Panc1 (cell line): ENCODE results near the gene ZIC4. TPM values are rescaled to one million over a fixed set of nuclear protein-coding genes. Genes with fewer than 3 reads are reported as not detected.

Experiments
- ATAC-seq: fragments of 200-7000 bp; cut with Tn5 transposase; 2 replicates; pipeline ENCODE4 v1.9.1; 2020; ENCODE audit warnings: mild to moderate bottlenecking, moderate library complexity
- Bru-seq: library from RNA; stranded (reverse); fragments of 400-500 nt; gene quantifications from one replicate; lab custom pipeline; 2021; lab: Mats Ljungman, UMichigan
- BruChase-seq, 2 experiments: library from RNA; stranded (reverse); fragments of 400-500 nt; gene quantifications; one replicate each; lab custom pipeline; 2021; lab: Mats Ljungman, UMichigan
- BruUV-seq: library from RNA; stranded (reverse); fragments of 400-500 nt; replicated peaks from 2 replicates; lab custom pipeline; 2021; lab: Mats Ljungman, UMichigan
- CTCF ChIA-PET: fragments of 300-600 bp; sonication (Branson Sonifier 250); formaldehyde crosslinking; loops from one replicate; lab custom pipeline; 2022; ENCODE audit warnings: antibody characterized with exemption; lab: Charles Lee
- POLR2A ChIA-PET: fragments of 300-600 bp; sonication (Branson Sonifier 250); formaldehyde crosslinking; loops from one replicate; lab custom pipeline; 2022; ENCODE audit warnings: antibody characterized with exemption; lab: Charles Lee
- DNase-seq: peaks from one replicate; pipeline ENCODE4 v3.0.0-alpha.2; 2010; ENCODE audit warnings: low read depth, low spot score
- H3K27ac ChIP-seq: 2 replicates; pipeline ENCODE4 v1.5.1; 2011; ENCODE audit warnings: mild to moderate bottlenecking, low read length, inconsistent platforms
- H3K27me3 ChIP-seq: fragments of 200-500 bp; sonication (Bioruptor generic); 2 replicates; pipeline ENCODE4 v1.6.0; 2014; ENCODE audit warnings: low read length, inconsistent platforms; ENCODE audit not compliant: control insufficient read depth, insufficient read depth
- H3K36me3 ChIP-seq: fragments of 200-500 bp; sonication (Bioruptor generic); 2 replicates; pipeline ENCODE4 v1.5.1; 2014; ENCODE audit warnings: inconsistent platforms, mild to moderate bottlenecking, low read length, moderate library complexity; ENCODE audit not compliant: control insufficient read depth, insufficient read depth
- H3K4me1 ChIP-seq: 2 replicates; pipeline ENCODE4 v1.5.1; 2011; ENCODE audit warnings: inconsistent platforms, mild to moderate bottlenecking, low read length, moderate library complexity; ENCODE audit not compliant: control insufficient read depth, insufficient read depth
- H3K4me3 ChIP-seq, 2 experiments: 2 replicates each; pipeline ENCODE4 v1.5.1; 2011 to 2012; ENCODE audit warnings: low read depth in 2 of 2, low read length in 2 of 2, mild to moderate bottlenecking in 2 of 2, inconsistent platforms in 1 of 2, moderate library complexity in 1 of 2
- H3K9me3 ChIP-seq: fragments of 200-500 bp; sonication (Bioruptor generic); 2 replicates; pipeline ENCODE4 v1.5.1; 2014; ENCODE audit warnings: low read depth, mild to moderate bottlenecking, inconsistent platforms, low read length, moderate library complexity; ENCODE audit not compliant: control insufficient read depth, insufficient read depth
- POLR2AphosphoS5 ChIP-seq: IDR thresholded peaks from 2 replicates; pipeline ENCODE4 v1.6.1; 2012; ENCODE audit warnings: mild to moderate bottlenecking, low read depth, low read length, moderate library complexity
- SIN3A ChIP-seq: IDR thresholded peaks from 2 replicates; pipeline ENCODE4 v1.6.1; 2012; ENCODE audit warnings: low read depth, mild to moderate bottlenecking, low read length, moderate library complexity, borderline replicate concordance; ENCODE audit not compliant: insufficient read depth
- TCF7L2 ChIP-seq: IDR thresholded peaks from 2 replicates; pipeline ENCODE4 v1.6.1; 2011; ENCODE audit warnings: mild to moderate bottlenecking, low read depth, low read length, inconsistent platforms
- in situ Hi-C: cut with HindIII; loops from 2 replicates; pipeline ENCODE4 v1.10.0; 2016; ENCODE audit warnings: low sequenced_read_pairs, low pct_unique_long_range_greater_than_20kb
- intact Hi-C: fragments of 100-400 bp; cut with micrococcal nuclease; formaldehyde crosslinking; loops from one replicate; pipeline ENCODE4 v1.10.0; 2022; ENCODE audit not compliant: unreplicated experiment
- long read RNA-seq: library from polyadenylated mRNA; unstranded; transcript quantifications from one replicate; pipeline ENCODE4 v2.0.0, GENCODE V29; 2021; ENCODE audit not compliant: unreplicated experiment
- polyA plus RNA-seq: library from polyadenylated mRNA; unstranded; fragments of >200 nt; gene quantifications from one replicate; pipeline ENCODE4 v1.2.1, GENCODE V29; 2012; ENCODE audit warnings: missing spikeins; ENCODE audit not compliant: insufficient read length
- total RNA-seq: library from RNA; stranded (reverse); gene quantifications from one replicate; pipeline ENCODE4 v1.2.1, GENCODE V29; 2021; ENCODE audit not compliant: unreplicated experiment
- TF ChIP-seq, protein P1 (sequence below), 2 experiments: IDR thresholded peaks; 2 replicates each; pipeline ENCODE4 v1.6.1; 2011 to 2012; ENCODE audit warnings: low read depth in 2 of 2, control low read depth in 1 of 2, low read length in 1 of 2, mild to moderate bottlenecking in 1 of 2, moderate library complexity in 1 of 2; ENCODE audit not compliant: insufficient read depth in 1 of 2
- TF ChIP-seq, protein P2 (sequence below): fragments of 450-650 bp; IDR thresholded peaks from 2 replicates; pipeline ENCODE4 v1.5.1; 2017; ENCODE audit warnings: mild to moderate bottlenecking

The ZIC4 gene
- not detected for total RNA-seq
- 0.23 TPM for polyA plus RNA-seq
- percentile 7 among the genes with signal in this experiment for Bru-seq, nascent RNA
- BruChase-seq, experiment 1, labeled RNA remaining after a 2-hour chase = percentile 8 among the genes with signal in this experiment
- percentile 14 among the genes with signal in this experiment for BruChase-seq, experiment 2, labeled RNA remaining after a 6-hour chase
- long read RNA-seq = 0 reads

DNA sequence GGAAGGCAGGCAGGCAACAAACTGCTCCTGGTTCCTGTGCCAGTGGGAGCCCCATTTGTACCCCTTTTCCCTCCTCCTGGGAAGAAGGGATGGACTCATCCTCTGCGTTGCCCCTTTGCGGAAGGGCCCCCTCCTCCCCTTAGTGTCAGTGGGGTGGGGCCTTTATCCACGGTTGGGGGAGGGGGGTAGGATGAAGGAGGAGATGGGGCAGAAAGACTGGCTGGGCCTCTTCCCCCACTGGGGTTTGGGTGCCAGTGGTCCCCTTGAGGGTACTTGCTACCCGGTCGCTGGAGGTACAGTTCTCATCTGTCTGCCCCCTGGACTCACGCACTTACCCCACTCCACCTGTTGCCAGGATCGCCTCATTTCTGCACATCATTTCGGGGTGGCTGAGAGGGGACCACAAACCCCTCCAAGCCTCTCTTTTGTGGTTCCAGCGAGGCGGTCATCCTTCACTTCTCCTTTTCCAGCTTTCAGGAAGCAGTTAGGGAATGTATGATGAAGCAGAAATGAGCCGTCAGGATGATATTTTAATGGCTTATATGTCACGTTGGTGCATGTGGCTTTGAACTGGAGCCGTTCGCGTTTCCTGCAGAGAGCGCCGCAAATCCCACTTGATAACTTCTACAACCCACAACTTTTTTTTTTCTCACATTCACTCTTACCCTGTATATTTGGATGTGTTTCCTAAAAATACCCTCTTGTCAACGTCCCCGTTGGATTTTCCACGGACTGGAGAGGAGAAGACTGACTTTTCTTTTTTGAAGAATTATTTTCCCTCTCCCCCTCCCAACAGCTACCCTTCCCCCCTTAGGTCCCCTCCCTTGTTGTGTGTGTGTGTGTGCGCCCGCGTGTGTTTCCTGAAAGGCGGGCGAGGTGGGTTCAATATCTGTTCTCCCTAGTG, at the start of gene ZIC4:
TSS of gene ZIC4 (minus strand) at position 516 of the 904 bp plus-strand sequence. CDS start 3,746 bp downstream, outside the sequence.
- Histone ChIP-seq H3K4me3 (peak within 1 kb of the TSS; percentile 21 to 30), H3K27me3 (no peaks in the 10 kb centered on the region; the same call in none of the 2 replicates), H3K27ac (no peak within 1 kb of the TSS), H3K36me3 (no peaks in the 10 kb centered on the region), H3K9me3 (no peaks in the 10 kb centered on the region), H3K4me1 (no peaks in the 10 kb centered on the region)
- CTCF ChIA-PET = no interaction called here
- ATAC-seq = no peak
- POLR2A ChIA-PET = no interaction called here
- no peak for TF ChIP-seq TCF7L2
- TF ChIP-seq, protein P1, sequence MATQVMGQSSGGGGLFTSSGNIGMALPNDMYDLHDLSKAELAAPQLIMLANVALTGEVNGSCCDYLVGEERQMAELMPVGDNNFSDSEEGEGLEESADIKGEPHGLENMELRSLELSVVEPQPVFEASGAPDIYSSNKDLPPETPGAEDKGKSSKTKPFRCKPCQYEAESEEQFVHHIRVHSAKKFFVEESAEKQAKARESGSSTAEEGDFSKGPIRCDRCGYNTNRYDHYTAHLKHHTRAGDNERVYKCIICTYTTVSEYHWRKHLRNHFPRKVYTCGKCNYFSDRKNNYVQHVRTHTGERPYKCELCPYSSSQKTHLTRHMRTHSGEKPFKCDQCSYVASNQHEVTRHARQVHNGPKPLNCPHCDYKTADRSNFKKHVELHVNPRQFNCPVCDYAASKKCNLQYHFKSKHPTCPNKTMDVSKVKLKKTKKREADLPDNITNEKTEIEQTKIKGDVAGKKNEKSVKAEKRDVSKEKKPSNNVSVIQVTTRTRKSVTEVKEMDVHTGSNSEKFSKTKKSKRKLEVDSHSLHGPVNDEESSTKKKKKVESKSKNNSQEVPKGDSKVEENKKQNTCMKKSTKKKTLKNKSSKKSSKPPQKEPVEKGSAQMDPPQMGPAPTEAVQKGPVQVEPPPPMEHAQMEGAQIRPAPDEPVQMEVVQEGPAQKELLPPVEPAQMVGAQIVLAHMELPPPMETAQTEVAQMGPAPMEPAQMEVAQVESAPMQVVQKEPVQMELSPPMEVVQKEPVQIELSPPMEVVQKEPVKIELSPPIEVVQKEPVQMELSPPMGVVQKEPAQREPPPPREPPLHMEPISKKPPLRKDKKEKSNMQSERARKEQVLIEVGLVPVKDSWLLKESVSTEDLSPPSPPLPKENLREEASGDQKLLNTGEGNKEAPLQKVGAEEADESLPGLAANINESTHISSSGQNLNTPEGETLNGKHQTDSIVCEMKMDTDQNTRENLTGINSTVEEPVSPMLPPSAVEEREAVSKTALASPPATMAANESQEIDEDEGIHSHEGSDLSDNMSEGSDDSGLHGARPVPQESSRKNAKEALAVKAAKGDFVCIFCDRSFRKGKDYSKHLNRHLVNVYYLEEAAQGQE (IDR thresholded peaks at IDR 0.05; ENCODE audit: insufficient read depth in 1 of 2, low read depth in 2 of 2, low read length in 1 of 2) = no peak
- TF ChIP-seq POLR2AphosphoS5 = no peak
- intact Hi-C loops = no loop called here
- no peak for DNase-seq
- in situ Hi-C loops = no loop called here
- no TSS peak for BruUV-seq

DNA sequence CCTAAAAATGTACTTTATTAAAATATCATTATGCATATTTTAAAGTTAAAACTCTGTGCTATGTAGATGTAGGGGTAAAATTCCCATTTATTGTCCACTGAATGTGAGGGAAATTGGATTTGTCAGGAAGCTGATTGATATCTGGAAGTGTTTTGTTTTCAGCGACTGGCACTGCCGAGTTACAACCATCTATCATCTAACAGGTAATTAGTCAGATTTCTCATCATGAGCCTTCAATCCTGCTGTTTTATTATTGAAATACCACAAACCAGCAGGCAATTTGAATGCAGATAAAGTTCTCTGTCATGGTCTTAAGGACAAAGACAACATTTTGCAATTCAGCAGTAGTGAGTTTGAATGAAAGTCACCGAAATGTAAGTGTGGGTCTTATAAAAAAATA, 43.3 kb upstream of the ZIC4 start:
- Histone ChIP-seq H3K9me3 (no peaks in the 10 kb centered on the region), H3K4me1 (no peaks in the 10 kb centered on the region), H3K36me3 (no peaks in the 10 kb centered on the region), H3K4me3 (no peak overlapping the region), H3K27me3 (no peaks in the 10 kb centered on the region), H3K27ac (no peak overlapping the region)
- TF ChIP-seq POLR2AphosphoS5 = no peak
- TF ChIP-seq, protein P2, sequence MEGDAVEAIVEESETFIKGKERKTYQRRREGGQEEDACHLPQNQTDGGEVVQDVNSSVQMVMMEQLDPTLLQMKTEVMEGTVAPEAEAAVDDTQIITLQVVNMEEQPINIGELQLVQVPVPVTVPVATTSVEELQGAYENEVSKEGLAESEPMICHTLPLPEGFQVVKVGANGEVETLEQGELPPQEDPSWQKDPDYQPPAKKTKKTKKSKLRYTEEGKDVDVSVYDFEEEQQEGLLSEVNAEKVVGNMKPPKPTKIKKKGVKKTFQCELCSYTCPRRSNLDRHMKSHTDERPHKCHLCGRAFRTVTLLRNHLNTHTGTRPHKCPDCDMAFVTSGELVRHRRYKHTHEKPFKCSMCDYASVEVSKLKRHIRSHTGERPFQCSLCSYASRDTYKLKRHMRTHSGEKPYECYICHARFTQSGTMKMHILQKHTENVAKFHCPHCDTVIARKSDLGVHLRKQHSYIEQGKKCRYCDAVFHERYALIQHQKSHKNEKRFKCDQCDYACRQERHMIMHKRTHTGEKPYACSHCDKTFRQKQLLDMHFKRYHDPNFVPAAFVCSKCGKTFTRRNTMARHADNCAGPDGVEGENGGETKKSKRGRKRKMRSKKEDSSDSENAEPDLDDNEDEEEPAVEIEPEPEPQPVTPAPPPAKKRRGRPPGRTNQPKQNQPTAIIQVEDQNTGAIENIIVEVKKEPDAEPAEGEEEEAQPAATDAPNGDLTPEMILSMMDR = no peak
- TF ChIP-seq, protein P1 (IDR thresholded peaks at IDR 0.05; ENCODE audit: insufficient read depth in 1 of 2, low read depth in 2 of 2, low read length in 1 of 2) = no peak
- no peak for TF ChIP-seq SIN3A
- ATAC-seq (no peak), DNase-seq (no peak)
- ChIA-PET POLR2A (no interaction called here), CTCF (no interaction called here)
- BruUV-seq = no TSS peak
- in situ Hi-C loops = no loop called here
- intact Hi-C loops = no loop called here
